ENCODE results near the gene TUBGCP2. TPM values are rescaled to one million over a fixed set of nuclear protein-coding genes. Genes with fewer than 3 reads are reported as not detected.
A peak's percentile ranks its signal among the peaks of the same experiment; 100 is the strongest.
"Not testable (repeated sequence)": the region's sequence is repeated elsewhere in the genome, so short reads cannot be mapped to it uniquely, and the experiment has no call there.

Gene TUBGCP2
- total RNA-seq, 1 experiment from 2014 or later: 23.3 TPM

DNA sequence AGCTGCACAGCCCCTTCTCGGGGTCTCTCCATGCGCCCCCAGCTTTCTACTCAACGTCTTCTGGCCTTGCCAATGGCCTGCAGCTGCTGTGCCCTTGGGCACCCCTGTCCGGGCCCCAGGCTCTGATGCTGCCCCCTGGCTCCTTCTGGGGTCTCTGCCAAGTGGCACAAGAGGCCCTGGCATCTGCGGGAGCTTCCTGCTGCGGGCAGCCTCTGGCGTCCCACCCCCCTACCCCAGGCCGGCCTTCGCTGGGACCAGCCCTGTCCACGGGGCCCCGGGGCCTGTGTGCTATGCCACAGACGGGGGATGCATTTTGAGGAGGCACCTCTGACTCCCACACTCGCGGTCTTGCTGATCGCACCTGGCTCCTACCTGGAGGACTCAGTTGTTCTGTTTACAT, 68.7 kb downstream of the TUBGCP2 start:
- H3K27me3 ChIP-seq: no peaks in the 10 kb centered on the region
- H3K36me3 ChIP-seq: no peaks in the 10 kb centered on the region
- H3K27ac ChIP-seq: no peak overlapping the region

DNA sequence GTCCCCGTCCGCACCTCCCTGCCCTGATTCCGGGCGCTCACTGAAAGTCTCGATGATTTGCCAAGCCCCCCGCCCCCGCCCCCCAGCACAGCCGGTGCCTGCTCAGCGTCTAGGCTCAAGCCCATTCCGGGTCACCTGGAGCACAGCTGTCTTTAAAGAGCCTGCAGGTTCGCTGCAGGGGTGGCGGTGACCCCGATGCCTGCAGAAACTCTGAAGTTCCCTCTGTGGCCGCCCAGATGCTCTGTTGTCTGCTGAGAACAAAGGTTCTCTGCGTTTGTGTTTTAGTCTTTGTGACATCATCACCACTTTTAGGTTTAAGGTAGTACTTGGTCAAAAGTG, 70.2 kb downstream of the TUBGCP2 start:
- Histone ChIP-seq H3K27ac (no peak overlapping the region), H3K36me3 (no peaks in the 10 kb centered on the region), H3K4me3 (no peak overlapping the region; the same call in 1 of the 2 replicates), H3K27me3 (no peaks in the 10 kb centered on the region), H3K4me1 (no peaks in the 10 kb centered on the region), H3K9me3 (replicated peaks) (no peaks in the 10 kb centered on the region)
- no peak for DNase-seq

More for the DNA sequence above, 68.7 kb downstream of the TUBGCP2 start:
- H3K9me3 ChIP-seq (replicated peaks): no peaks in the 10 kb centered on the region
- no peak overlapping the region for H3K4me3 ChIP-seq
- no peak for DNase-seq
- H3K4me1 ChIP-seq: no peaks in the 10 kb centered on the region

DNA sequence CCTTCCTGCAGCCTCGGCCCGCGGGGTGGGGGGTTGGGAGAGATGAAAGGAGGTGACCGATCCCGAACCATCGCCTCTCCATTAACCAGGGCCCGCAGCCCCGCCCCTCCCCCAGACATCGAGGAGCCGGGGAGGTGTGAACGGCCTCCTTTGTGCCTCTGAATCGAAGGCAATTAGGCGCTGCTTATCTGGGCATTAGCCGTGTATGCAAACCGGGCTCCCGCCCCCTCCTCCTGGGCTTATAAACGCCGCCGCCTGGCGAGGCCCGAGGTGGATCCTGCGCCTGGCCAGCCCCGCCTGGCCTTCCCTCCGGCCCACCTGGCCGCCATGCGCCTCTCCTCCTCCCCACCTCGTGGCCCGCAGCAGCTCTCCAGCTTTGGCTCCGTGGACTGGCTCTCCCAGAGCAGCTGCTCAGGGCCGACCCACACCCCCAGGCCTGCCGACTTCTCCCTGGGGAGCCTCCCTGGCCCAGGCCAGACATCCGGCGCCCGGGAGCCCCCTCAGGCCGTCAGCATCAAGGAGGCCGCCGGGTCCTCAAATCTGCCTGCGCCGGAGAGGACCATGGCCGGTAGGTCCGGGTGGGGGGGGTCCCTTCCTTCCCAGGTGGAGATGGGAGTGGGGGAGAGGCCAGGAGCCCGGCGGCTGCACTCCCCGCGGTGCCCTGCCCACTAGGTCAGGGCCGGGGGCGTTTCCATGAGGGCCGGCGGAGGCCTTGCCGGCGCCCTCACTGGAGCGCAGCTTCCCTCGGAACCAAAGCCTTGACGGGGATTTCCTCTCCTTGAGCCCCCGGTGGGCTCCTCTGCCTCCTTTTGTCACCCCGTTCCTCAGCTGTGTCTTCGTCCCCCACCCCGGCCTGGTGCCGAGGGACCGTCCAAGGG, 70.8 kb downstream of the TUBGCP2 start, which contains the start of gene VENTX:
Gene VENTX (plus strand): TSS at position 268 of the 878 bp plus-strand sequence. CDS start 60 bp downstream, at position 328.
- Histone ChIP-seq H3K4me1 (no peaks in the 10 kb centered on the region), H3K9me3 (replicated peaks) (no peaks in the 10 kb centered on the region), H3K27ac (no peak within 1 kb of the TSS), H3K27me3 (no peaks in the 10 kb centered on the region), H3K4me3 (peak within 1 kb of the TSS; percentile 31), H3K36me3 (no peaks in the 10 kb centered on the region)
- peak in 1 of 2 experiments; percentile 46 for DNase-seq

DNA sequence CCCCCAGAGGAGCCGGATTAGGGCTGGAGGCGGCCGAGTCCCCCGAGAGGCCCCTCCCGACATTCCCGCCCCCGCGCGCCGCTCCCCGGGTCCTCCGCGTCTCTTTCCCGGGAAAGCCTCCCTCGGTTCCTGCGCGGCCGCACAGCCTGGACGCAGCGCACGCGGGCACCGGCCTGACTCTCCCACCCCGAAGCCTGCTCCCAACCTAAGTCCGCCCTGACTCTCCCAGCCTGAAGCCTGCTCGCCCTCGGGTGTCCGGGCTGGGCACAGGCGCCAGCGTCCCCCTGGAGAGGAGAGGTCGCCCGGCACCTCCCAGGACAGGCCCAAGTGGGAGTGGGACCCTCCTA, 71.5 kb downstream of the TUBGCP2 start:
- no peak overlapping the region for H3K27ac ChIP-seq
- no peak overlapping the region for H3K4me3 ChIP-seq
- no peaks in the 10 kb centered on the region for H3K27me3 ChIP-seq
- DNase-seq: no peak
- H3K9me3 ChIP-seq (replicated peaks): no peaks in the 10 kb centered on the region
- no peaks in the 10 kb centered on the region for H3K36me3 ChIP-seq
- no peaks in the 10 kb centered on the region for H3K4me1 ChIP-seq

DNA sequence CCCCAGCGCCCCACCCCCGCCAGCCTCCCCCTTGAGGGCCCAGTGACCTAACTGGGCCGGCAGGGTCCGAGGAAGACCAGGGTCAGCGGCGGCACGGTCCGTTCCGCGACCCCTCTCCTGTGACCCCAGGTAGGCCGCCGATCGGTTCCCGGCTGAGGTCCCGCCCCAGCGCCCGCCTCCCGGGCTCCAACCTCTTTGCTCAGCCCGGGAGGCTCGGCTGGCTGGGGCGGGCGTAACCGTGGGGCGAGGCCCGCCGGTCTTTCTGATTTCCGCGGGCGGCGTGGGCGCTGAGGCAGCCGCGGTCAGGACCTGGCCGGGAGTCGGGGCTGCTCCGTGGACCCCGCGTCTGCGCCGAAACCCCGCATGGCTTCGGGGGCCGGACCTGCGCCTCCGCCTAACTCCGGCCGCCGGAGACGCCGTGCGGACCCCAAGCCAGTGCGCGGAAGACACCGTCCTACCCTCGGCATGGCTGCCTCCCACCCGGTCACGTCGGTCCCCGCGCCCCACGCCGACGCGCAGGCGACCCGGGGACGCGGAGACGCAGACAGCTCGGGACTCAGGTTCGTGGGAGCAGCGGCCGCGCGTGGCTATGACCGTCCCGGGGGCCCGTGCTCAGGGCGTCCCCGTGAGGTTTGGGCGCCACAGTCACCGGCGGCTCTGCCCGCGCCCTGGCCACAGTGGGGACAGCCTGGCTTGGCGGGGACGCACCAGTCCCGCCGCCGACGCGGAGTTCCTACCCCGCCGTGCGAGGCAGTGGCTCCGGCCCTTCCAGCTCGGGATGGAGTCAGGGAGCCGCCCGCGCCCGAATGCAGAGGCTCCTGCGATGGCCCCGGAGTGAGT, 72.1 kb downstream of the TUBGCP2 start:
- no peaks in the 10 kb centered on the region for H3K36me3 ChIP-seq
- no peaks in the 10 kb centered on the region for H3K27me3 ChIP-seq
- H3K4me3 ChIP-seq: no peak overlapping the region
- no peaks in the 10 kb centered on the region for H3K9me3 ChIP-seq (replicated peaks)
- H3K27ac ChIP-seq: no peak overlapping the region
- H3K4me1 ChIP-seq: no peaks in the 10 kb centered on the region
- DNase-seq: no peak

DNA sequence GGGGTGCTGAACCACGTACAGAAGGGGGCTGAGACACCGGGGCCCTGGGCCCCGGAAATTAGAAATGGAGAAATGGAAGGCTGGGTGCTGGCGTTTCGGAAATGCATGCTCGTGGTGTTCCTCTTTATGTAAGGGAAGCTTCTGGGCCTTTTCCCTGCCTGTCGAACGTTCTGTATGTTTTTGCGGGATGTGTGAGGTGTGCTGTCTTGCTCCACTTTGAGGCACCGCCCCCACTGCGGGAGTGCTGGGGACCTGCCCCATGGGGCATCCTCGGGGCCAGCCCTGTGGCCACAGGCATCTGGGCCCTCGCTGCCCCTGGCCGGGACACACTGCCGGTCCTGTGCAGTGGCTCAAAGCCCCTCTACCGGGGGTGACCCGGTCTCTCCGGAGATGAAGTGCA, 72.7 kb downstream of the TUBGCP2 start:
- Histone ChIP-seq H3K4me3 (no peak overlapping the region), H3K9me3 (replicated peaks) (no peaks in the 10 kb centered on the region), H3K27me3 (no peaks in the 10 kb centered on the region), H3K4me1 (no peaks in the 10 kb centered on the region), H3K27ac (no peak overlapping the region), H3K36me3 (no peaks in the 10 kb centered on the region)
- no peak for DNase-seq

DNA sequence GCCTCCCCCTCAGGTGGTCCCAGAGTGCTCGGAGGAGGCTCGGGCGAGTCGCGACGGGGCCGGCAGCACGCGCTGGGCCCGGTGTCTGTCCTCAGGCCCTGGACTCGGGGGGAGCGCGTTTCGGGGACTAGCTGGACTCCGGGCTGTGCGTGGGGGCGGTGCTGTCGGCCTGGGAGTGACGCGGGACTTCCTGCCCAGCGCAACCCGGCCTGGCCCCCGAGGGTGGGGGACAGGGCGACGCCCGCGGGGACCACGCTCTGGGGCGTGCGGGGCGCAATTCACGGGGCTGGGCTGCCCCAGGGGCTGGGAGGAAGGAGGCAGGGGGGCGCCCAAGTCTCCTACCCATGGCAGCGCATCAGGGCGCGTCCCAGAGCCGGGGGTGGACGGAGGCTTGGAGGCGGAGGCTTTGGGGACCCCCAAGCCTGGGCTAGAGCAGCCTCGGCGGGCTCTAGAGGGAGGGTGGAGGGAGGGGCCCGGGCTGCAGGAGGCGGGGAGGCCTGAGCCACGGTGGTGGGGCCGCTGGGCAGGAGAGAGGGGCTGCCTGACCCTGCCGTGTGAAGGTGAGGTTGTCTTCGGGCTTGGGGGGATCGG, 73.3 kb downstream of the TUBGCP2 start:
- no peak for DNase-seq
- no peaks in the 10 kb centered on the region for H3K27me3 ChIP-seq
- no peak overlapping the region for H3K27ac ChIP-seq
- H3K4me3 ChIP-seq: no peak overlapping the region
- no peaks in the 10 kb centered on the region for H3K4me1 ChIP-seq
- no peaks in the 10 kb centered on the region for H3K9me3 ChIP-seq (replicated peaks)
- no peaks in the 10 kb centered on the region for H3K36me3 ChIP-seq

DNA sequence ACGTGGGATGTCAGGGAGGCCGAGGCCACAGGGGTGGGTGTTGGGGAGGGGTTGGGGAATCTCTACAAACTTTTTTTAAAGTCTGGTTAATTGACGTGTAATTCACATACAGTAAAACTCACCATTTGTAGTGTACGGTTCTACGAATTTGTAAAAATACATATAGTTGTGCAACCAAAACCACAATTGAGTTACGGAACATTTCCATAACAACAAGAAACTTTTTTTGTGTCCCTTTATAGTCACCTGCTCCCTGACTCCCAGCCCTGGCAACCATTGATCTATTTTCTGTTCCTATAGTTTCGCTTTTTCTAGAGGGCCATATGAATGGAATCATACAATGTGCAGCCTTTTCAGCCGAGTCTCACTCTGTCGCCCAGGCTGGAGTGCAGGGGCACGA, 73.9 kb downstream of the TUBGCP2 start:
- not testable (repeated sequence) for DNase-seq; H3K27ac ChIP-seq; H3K36me3 ChIP-seq; H3K27me3 ChIP-seq; H3K4me1 ChIP-seq; H3K9me3 ChIP-seq (replicated peaks); H3K4me3 ChIP-seq

DNA sequence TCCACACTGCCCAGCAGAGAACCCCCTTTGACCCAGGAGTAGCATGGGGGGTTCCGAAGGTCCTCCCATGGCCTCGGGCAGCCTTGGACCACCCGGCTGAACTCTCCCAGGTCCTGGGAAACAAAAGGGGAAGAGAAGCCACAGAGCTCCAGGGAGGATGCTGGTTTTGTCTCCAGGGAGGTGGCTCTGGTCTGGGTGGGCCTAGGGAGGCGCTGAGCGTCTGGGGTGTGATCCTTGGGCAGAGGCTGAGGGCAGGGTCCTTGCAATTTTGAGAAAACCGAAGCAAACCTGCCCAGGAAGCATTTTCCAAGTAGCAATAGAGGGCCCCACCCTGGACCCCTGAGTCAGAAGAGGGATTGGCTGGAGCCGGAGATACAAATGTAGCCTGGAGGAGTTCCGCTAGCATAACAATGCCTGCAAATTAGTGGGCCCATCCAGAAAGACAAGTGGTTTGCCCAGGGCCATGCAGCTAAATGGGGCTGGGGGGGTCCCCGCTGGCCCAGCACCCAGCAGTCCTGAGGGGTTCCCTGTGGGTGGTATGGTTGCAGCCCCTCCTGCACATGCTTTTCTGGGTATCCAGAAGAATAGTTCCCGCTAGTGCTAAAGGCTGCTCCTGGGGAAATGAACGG, 76.6 kb downstream of the TUBGCP2 start:
- H3K36me3 ChIP-seq: no peaks in the 10 kb centered on the region
- no peak for DNase-seq
- H3K4me3 ChIP-seq: no peak overlapping the region
- no peaks in the 10 kb centered on the region for H3K9me3 ChIP-seq (replicated peaks)
- no peaks in the 10 kb centered on the region for H3K27me3 ChIP-seq
- no peak overlapping the region for H3K27ac ChIP-seq
- H3K4me1 ChIP-seq: no peaks in the 10 kb centered on the region

DNA sequence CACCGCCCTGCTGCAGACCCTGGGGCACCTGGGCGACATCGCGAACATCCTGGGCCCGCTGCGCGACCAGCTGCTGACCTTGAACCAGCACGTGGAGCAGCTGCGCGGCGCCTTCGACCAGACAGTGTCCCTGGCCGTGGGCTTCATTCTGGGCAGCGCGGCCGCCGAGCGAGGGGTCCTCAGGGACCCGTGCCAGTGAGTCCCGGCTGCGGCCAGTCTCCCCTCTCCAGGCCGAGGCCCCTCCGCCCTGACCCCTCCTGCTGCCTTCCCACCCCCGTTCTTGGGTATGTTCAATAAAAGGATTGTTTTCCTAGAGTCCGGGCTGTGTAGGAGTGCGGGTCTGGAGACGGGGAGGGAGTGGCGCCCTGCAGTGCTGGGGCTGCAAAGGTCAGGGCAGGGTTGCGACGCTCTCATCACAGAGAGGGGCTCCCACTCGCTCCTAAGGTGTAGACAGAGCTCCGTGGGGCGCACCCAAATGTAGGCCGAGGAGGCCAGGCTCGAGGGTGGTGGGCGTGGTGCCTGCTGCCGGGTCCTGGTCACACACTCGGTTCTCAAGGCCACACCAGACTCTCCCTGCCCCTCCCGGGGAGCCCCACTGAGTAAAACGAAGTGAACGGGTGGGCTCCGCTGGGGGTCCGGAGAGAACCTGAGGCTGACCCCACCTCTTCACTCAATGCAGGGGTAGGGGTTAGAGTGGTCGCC, 77.3 kb downstream of the TUBGCP2 start:
- H3K4me3 ChIP-seq: no peak overlapping the region
- H3K9me3 ChIP-seq (replicated peaks): no peaks in the 10 kb centered on the region
- H3K4me1 ChIP-seq: no peaks in the 10 kb centered on the region
- no peaks in the 10 kb centered on the region for H3K27me3 ChIP-seq
- no peak overlapping the region for H3K27ac ChIP-seq
- DNase-seq: no peak
- no peaks in the 10 kb centered on the region for H3K36me3 ChIP-seq

DNA sequence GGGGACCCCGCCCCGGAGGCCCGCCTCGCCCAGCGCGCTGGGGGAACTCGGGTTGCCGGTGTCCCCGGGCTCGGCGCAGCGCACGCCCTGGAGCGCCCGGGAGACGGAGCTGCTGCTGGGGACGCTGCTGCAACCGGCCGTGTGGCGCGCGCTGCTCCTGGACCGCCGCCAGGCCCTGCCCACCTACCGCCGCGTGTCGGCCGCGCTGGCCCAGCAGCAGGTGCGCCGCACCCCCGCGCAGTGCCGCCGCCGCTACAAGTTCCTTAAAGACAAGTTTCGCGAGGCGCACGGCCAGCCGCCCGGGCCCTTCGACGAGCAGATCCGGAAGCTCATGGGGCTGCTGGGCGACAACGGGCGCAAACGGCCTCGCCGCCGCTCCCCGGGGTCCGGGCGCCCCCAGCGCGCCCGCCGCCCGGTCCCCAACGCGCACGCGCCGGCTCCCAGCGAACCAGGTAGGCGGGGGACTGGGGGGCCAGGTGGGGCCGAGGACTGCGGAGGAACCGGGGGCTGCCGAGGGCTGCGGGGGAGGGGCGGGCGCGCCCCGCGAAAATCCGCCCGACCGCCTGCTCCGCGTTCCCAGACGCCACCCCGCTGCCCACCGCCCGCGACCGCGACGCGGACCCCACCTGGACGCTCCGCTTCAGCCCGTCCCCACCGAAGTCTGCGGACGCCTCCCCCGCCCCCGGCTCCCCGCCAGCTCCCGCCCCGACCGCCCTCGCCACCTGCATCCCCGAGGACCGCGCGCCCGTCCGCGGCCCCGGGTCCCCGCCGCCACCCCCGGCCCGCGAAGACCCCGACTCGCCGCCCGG, 78.1 kb downstream of the TUBGCP2 start:
- no peak for DNase-seq
- Histone ChIP-seq H3K27me3 (no peaks in the 10 kb centered on the region), H3K36me3 (no peaks in the 10 kb centered on the region), H3K9me3 (replicated peaks) (no peaks in the 10 kb centered on the region), H3K27ac (no peak overlapping the region), H3K4me1 (no peaks in the 10 kb centered on the region), H3K4me3 (no peak overlapping the region)

DNA sequence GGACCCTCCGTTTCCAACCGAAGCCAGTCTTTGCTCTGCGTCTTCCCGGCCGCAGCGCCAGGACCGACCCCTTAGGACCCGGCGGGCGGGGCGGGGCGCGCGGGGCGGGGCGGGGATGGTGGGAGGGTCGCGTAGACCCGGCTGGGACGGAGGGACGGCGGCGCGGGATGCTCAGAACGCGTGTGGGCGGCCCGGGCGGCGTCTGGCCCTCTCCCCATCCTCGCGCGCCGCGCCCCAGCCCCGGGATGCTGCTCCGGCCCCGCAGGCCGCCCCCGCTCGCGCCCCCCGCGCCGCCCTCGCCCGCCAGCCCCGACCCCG, 78.7 kb downstream of the TUBGCP2 start, which contains the start of gene UTF1:
Gene UTF1 (plus strand): TSS at position 174 of the 318 bp plus-strand sequence. CDS start 72 bp downstream, at position 246.
- Histone ChIP-seq H3K27me3 (no peaks in the 10 kb centered on the region), H3K9me3 (replicated peaks) (no peaks in the 10 kb centered on the region), H3K4me3 (no peak within 1 kb of the TSS), H3K36me3 (no peaks in the 10 kb centered on the region), H3K27ac (no peak within 1 kb of the TSS), H3K4me1 (no peaks in the 10 kb centered on the region)
- DNase-seq: no peak

DNA sequence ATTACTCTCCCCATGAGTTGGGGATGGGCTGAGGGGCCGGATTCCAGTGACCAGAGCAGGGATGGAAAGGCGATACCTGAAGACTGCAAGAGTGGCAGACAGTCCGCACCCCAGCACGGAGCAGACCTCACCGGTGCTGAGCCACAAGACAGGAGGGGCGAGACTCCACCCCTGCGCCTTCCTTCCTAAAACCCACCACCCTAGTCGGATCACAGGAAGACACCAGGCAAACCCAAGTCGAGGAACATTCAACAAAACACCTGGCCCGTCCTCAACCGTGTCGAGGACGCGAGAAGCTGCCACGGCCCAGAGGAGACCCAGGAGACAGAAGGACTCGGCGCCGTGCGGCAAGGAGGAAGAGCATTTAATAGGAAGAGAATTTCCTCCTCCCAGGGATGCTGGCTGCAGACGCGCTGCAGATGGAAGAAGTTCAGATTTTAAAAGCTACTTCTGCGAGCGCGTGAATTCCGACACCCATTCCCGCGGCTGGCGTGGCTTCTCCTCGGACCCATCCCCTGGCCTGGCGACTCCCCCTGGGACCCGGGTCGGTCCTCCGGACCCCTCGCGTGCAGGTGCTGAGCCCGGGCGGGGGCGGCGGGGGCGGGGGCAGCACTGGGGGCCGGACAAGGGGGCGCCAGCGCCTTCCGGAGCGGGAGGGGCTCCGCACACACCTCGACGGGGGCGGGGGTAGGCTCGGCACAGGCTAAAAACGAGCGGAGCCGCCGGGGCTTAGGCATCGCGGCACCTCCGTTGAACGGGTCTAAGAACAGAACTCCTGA, 79.2 kb downstream of the TUBGCP2 start:
- H3K36me3 ChIP-seq: no peaks in the 10 kb centered on the region
- no peaks in the 10 kb centered on the region for H3K27me3 ChIP-seq
- no peaks in the 10 kb centered on the region for H3K4me1 ChIP-seq
- no peak overlapping the region for H3K27ac ChIP-seq
- no peaks in the 10 kb centered on the region for H3K9me3 ChIP-seq (replicated peaks)
- H3K4me3 ChIP-seq: no peak overlapping the region
- DNase-seq: no peak
